Right lobe of liver (tissue), 6 donors: ENCODE results near the gene ZNF282. TPM values are rescaled to one million over a fixed set of nuclear protein-coding genes. Genes with fewer than 3 reads are reported as not detected.

ENCODE experiments used
- ATAC-seq, 4 donors: fragments of 200-7000 bp; cut with Tn5 transposase; one replicate each; pipeline ENCODE4 v1.9.1; 2020; ENCODE audit warnings: mild to moderate bottlenecking in 4 of 4, moderate library complexity in 4 of 4
- DNase-seq, 3 donors: peaks; one replicate each; pipeline ENCODE4 v3.0.0-alpha.2; 2020
- H3K27ac ChIP-seq, 3 donors: fragments of 200-600 bp; one replicate each; pipeline ENCODE4 v1.8.0; 2022
- H3K27me3 ChIP-seq, 2 donors: fragments of 200-600 bp; one replicate each; pipeline ENCODE4 v1.8.0; 2022
- H3K36me3 ChIP-seq, 4 donors: fragments of 200-600 bp; sonication (generic) in 1 of 4; one replicate each; pipeline versions ENCODE4 v1.5.1 to v1.8.0; 2017 to 2022; ENCODE audit warnings: control low read depth in 1 of 4
- H3K4me1 ChIP-seq, 4 donors: fragments of 200-600 bp; sonication (generic) in 1 of 4; one replicate each; pipeline versions ENCODE4 v1.5.1 to v1.8.0; 2017 to 2022; ENCODE audit warnings: control low read depth in 1 of 4
- H3K4me3 ChIP-seq, 3 donors: fragments of 200-600 bp; one replicate each; pipeline ENCODE4 v1.8.0; 2022
- H3K9me3 ChIP-seq, 4 donors: fragments of 200-600 bp; sonication (generic) in 1 of 4; one replicate each; pipeline versions ENCODE4 v1.5.1 to v1.8.0; 2017 to 2022; ENCODE audit warnings: control low read depth in 1 of 4
- POLR2A ChIP-seq: fragments of 450-650 bp; IDR thresholded peaks from one replicate; pipeline ENCODE4 v1.6.1; 2017; ENCODE audit warnings: antibody characterized with exemption, mild to moderate bottlenecking
- WGBS: methylation state at CpG from one replicate; pipeline ENCODE4 v1.1.6; 2018; ENCODE audit warnings: low coverage, low lambda C conversion rate; ENCODE audit not compliant: insufficient coverage; ENCODE audit errors: missing lambda C conversion rate; 5-methylcytosine and 5-hydroxymethylcytosine counted together
- intact Hi-C, 2 donors: fragments of 100-400 bp; cut with DNase I; formaldehyde crosslinking; loops; one replicate each; pipeline versions ENCODE4 v1.11.2 to v1.14.1; 2022
- total RNA-seq, 6 experiments: library from RNA; depleted of rRNA in 2 of 6; stranded (reverse); fragments of >200 nt in 2 of 6; fragmentation: NEBNext Ultra II Directional in 3 of 6; extraction: Animal tissue kit (Norgen Biotek cat#: 25700) in 3 of 6; gene quantifications; one replicate each; pipeline versions ENCODE4 v1.1.0 to v1.2.4, GENCODE V29; 2016 to 2023
- TF ChIP-seq, protein P1 (sequence below), 4 donors: fragments of 200-600 bp in 3 of 4; fragments of 450-650 bp in 1 of 4; IDR thresholded peaks; one replicate each; pipeline versions ENCODE4 v1.5.1 to v1.8.0; 2016 to 2022; ENCODE audit warnings: antibody characterized with exemption in 4 of 4, mild to moderate bottlenecking in 2 of 4
- donor health status: DM: no; HTN: yes; CAD: no.
- donor health status: DM: no; HTN: no; CAD: no.
- donor health status: DM: no; HTN: no; CAD: no.
- donor health status: DM: no; HTN: yes; CAD: no.
- donor health status: DM: no; HTN: yes; CAD: no.

The ZNF282 gene
- total RNA-seq, 6 experiments from 2014 or later, result 7.1 to 13.2 (median 10.0) TPM

- intact Hi-C loops, result no loop called here
- H3K27me3 ChIP-seq, result no peaks in the 10 kb centered on the region
- no peak overlapping the region for H3K27ac ChIP-seq
- H3K4me1 ChIP-seq, result peaks cover 0 to 20% (median 0%) of the 10 kb centered on the region in 4 donors
- DNase-seq, result no peak
- H3K36me3 ChIP-seq, result no peaks in the 10 kb centered on the region
- 75% methylated on average over 7 of the region's 7 CpGs for WGBS
- TF ChIP-seq, protein P1, sequence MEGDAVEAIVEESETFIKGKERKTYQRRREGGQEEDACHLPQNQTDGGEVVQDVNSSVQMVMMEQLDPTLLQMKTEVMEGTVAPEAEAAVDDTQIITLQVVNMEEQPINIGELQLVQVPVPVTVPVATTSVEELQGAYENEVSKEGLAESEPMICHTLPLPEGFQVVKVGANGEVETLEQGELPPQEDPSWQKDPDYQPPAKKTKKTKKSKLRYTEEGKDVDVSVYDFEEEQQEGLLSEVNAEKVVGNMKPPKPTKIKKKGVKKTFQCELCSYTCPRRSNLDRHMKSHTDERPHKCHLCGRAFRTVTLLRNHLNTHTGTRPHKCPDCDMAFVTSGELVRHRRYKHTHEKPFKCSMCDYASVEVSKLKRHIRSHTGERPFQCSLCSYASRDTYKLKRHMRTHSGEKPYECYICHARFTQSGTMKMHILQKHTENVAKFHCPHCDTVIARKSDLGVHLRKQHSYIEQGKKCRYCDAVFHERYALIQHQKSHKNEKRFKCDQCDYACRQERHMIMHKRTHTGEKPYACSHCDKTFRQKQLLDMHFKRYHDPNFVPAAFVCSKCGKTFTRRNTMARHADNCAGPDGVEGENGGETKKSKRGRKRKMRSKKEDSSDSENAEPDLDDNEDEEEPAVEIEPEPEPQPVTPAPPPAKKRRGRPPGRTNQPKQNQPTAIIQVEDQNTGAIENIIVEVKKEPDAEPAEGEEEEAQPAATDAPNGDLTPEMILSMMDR (IDR thresholded peaks at IDR 0.05), result no peak
- TF ChIP-seq POLR2A, result no peak
- ATAC-seq, result no peak
- no peak overlapping the region for H3K4me3 ChIP-seq
- H3K9me3 ChIP-seq, result no peaks in the 10 kb centered on the region
Measured at GRCh38 chr7:149237502-149237901, 42.2 kb downstream of the ZNF282 start.

GRCh38 chr7:149238051-149238450, 42.7 kb downstream of the ZNF282 start:
- Histone ChIP-seq H3K27ac (no peak overlapping the region), H3K4me1 (peaks cover 0 to 25% (median 0%) of the 10 kb centered on the region in 4 donors), H3K36me3 (no peaks in the 10 kb centered on the region), H3K4me3 (no peak overlapping the region), H3K9me3 (no peaks in the 10 kb centered on the region), H3K27me3 (no peaks in the 10 kb centered on the region)
- DNase-seq (no peak), ATAC-seq (no peak)
- intact Hi-C loops, result no loop called here
- TF ChIP-seq, protein P1 (IDR thresholded peaks at IDR 0.05), result no peak
- TF ChIP-seq POLR2A, result no peak
- WGBS, result 65% methylated on average over 3 of the region's 3 CpGs

GRCh38 chr7:149239345-149240143, 44.2 kb downstream of the ZNF282 start, which contains the start of gene ZNF212:
Gene ZNF212, plus strand, starts transcription at chr7:149239651. Its CDS starts 128 bp downstream, at chr7:149239779.
- Histone ChIP-seq H3K9me3 (no peaks in the 10 kb centered on the region), H3K27ac (peak within 1 kb of the TSS; percentile 61 to 76 (median 62)), H3K27me3 (no peaks in the 10 kb centered on the region), H3K4me1 (peaks cover 0 to 29% (median 0%) of the 10 kb centered on the region in 4 donors), H3K36me3 (no peaks in the 10 kb centered on the region), H3K4me3 (peak within 1 kb of the TSS; percentile 93 to 98 (median 95))
- TF ChIP-seq, protein P1 (IDR thresholded peaks at IDR 0.05), result peak; percentile 88 to 91 (median 90)
- peak; percentile 18 for TF ChIP-seq POLR2A
- under 1% methylated on average over 15 of the region's 64 CpGs for whole genome bisulfite sequencing
- ATAC-seq, result peak; percentile 99 to 100 (median 99)
- intact Hi-C loops, result no loop called here
- DNase-seq, result peak; percentile 92 to 95 (median 94)

- DNase-seq (no peak), ATAC-seq (no peak)
- Histone ChIP-seq H3K27me3 (no peaks in the 10 kb centered on the region), H3K4me3 (peak overlapping the region; percentile 93 to 98 (median 95)), H3K27ac (peak overlapping the region in 1 of 3 donors; percentile 62), H3K36me3 (no peaks in the 10 kb centered on the region), H3K4me1 (peaks cover 0 to 29% (median 0%) of the 10 kb centered on the region in 4 donors), H3K9me3 (no peaks in the 10 kb centered on the region)
- intact Hi-C loops, result no loop called here
- WGBS, result 47% methylated on average over 3 of the region's 5 CpGs
- TF ChIP-seq, protein P1 (IDR thresholded peaks at IDR 0.05), result no peak
Measured at GRCh38 chr7:149240637-149241036, 45.3 kb downstream of the ZNF282 start.
